Esophagus muscularis mucosa (tissue), 3 donors: ENCODE results near the gene GLIS1.

Source experiments
- EP300 ChIP-seq: sonication (generic); formaldehyde crosslinking; IDR thresholded peaks from one replicate; pipeline ENCODE4 v1.6.1; 2017; ENCODE audit warnings: antibody characterized with exemption
- POLR2A ChIP-seq: fragments of 450-650 bp; IDR thresholded peaks from one replicate; pipeline ENCODE4 v1.6.1; 2017; ENCODE audit warnings: antibody characterized with exemption, moderate library complexity, mild to moderate bottlenecking, low read depth
- POLR2AphosphoS5 ChIP-seq, 2 donors: sonication (generic); formaldehyde crosslinking; IDR thresholded peaks; one replicate each; pipeline ENCODE4 v1.6.1; 2017; ENCODE audit warnings: antibody characterized with exemption in 2 of 2

GRCh38 chr1:53683986-53684740 lies 54.8 kb downstream of the GLIS1 start:
- TF ChIP-seq POLR2A, result no peak
- no peak for TF ChIP-seq POLR2AphosphoS5 (IDR thresholded peaks at IDR 0.05)
- TF ChIP-seq EP300, result no peak
